Epidermal melanocyte (primary cell): ENCODE measurements around the gene MED15.
"Not testable (repeated sequence)": the region's sequence is repeated elsewhere in the genome, so short reads cannot be mapped to it uniquely, and the experiment has no call there.

Experiments
- DNase-seq: peaks from one replicate; pipeline ENCODE4 v3.0.0; 2011; ENCODE audit warnings: low spot score; ENCODE audit not compliant: insufficient read length

MED15 gene

DNA sequence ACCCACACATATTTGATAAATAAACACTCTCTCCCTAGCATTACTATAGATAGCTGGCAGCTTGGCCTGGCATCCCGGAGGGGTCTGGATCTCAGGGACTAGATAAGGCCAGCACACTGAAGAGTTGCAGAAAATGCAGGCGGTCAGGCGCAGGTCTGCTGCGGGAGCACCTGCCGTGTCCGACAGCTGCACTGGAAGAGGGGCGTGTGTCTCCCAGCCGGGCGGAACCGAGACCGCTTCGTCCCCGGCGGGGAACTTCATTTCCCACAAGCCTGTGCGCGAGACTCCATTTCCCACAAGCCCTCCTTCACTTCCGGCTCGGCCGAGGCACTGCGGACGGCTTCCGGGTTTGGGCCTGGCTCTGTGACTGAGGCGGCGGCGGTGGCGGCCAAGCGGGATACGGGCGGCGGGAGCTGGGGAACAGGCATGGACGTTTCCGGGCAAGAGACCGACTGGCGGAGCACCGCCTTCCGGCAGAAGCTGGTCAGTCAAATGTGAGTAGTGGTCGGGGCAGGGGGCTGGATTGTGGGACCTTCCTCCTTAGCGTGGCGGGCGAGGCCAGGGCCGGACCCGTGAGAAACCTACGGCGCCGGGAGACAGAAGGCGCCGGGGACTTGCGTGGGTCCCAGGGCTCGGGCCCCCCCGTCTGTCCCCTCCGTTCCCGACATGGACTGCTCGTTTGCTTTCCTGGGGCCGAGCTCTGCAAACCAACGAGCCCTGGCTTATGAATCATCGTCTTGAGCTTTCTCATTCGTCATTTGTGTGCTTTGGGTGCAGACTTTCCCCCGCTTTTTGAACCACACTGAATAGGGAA is at the start of gene MED15:
Gene MED15 (plus strand): TSS at position 358 of the 814 bp plus-strand sequence. CDS start 69 bp downstream, at position 427.
- DNase-seq = peak; percentile 55

DNA sequence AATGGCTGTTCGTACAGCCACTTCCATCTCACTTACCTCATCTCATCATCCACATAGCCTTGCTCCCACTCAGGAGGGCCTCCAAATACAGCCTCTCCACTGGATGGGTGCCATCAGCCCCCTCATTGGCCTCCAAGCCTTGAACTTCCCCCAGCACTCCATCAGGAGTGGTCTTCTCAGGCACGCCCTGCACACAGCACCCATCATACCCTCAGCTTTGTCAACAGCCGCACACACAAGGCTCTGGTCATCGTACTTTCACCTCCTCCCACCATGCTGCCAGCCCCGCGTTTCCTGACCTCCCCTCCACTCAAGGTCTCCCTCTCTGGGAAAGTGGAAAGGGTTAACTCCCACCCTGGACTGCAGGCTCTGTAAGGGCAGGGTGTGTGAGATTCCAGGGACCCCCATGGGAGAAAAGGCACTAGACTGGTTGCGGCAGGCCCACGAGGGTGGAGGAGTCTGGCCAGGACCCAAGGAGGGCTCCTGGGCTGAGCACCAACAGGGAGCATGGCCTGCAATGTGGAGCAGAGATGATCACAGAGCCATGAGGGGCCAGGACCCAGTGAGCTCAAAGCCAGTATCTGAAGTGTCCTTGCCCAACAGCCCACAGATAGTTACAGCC is 48.8 kb upstream of the MED15 start:
- DNase-seq = no peak

DNA sequence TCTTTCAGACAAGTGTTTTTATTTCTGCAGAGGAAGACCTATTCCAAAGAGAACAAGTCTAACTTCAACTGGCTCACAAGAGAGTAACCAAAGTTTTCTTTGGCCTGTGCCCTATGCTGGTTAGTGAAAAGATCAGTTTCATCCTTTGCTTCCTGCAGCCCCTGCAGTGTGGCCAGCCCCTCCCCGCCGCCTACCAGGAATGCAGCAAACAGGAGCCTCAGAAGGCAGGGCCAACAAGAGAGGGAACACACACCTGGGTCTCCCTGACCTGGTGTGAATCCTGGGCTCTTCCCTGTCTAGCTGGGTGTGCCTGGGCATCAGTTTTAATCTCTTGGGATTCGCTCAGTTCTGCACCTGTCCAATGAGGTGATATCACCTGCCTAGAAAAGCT is 48.3 kb upstream of the MED15 start:
- DNase-seq = no peak

DNA sequence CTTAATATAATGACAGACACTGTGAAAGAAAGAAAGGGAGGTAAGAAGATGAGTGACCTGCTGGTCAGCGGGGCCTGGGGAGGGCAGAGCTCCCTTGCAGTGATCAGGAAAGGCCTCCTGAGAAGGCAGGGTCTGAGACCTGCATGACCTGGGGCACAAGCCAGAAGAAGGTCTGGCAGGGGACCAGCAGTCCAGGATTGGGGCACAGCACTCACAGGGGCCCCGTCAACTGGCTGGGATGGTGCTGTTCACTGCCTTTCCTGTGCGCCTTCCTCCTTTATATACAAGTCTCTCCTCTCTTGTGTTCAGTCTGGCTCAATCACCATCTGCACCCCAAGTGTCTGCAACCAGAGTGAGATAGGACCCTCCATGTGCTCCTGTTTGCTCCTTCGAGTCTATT is 47.5 kb upstream of the MED15 start:
- DNase-seq = no peak

- DNase-seq = no peak
Observed at GRCh38 chr22:20463324-20464095, 43.9 kb upstream of the MED15 start.

DNA sequence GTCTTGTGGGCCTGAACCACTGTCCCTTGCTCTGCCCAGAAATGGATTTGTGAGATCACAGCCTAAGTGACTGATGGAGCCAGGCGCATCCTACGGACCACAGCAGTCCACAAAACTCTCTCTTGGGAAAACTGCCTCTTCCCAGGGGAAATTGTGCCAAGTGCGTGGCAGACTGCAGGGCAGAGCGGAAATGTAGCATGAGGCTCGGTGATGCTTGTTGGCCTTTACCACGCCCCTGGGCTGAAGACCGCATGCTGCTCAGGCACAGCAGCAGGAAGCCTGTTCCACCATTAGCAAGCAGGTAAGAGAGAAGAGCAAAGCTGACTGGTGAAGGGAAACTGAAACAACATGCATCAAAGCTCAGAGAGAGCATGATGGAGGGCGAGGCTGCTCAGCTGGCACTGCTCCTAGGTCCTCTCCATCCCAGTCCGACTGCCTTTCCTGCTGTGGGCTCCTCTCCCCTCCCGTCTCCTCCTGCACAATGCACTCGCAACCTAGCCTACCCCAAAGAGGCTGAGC is 43.3 kb upstream of the MED15 start:
- no peak for DNase-seq

DNA sequence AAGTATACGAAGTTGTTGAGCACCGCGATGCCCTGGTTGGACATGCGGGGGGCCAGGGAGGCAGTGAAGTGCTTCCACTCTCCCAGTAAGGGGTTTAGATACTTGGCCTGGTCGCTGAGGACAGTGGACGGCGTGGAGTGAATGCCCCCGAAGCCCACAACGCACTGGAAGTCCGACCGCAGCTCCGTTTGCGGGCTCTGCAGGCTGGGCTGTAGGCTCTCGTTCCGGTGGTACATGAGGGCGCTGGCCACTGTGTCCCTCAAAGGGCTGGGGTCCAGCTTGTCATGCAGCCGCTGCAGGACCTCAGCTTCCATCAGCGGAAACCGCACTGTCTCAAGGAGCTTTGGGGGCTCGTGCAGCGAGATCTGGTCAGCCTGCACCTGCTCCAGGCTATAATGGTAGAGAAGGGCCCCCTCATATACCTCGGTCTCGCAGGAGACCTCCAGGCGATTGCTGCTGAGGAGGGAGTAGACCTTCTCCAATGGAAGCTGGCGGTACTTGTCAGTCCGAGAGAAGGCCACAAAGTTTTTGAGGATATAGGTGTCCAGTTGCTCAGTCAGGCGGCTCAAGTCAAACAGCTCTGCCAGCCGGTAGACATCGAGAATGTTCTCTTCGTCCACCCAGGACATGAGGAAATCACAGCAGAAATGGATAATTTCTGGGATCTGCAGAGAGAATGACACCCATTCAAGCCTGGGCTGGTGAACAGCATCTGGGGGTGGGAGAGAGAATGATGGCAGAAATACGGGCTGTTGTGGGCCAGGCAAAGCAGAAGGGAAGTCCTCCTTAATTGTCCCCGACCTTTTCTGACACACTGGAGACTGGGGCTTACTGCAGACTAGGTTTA is 42.3 kb upstream of the MED15 start:
- DNase-seq = no peak

DNA sequence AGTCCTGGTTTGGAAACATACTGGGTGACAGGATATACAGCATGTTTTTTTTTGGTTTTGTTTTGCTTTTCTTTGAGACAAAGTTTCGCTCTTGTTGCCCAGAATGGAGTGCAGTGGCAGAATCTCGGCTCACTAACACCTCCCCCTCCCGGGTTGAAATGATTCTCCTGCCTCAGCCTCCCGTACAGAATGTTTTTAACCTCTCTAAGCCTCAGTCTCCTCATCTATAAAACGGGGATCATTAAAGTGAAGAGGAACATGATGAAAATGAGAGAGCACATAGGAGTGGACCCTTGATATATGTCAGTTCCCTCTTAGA is 41.7 kb upstream of the MED15 start:
- DNase-seq = no peak

DNA sequence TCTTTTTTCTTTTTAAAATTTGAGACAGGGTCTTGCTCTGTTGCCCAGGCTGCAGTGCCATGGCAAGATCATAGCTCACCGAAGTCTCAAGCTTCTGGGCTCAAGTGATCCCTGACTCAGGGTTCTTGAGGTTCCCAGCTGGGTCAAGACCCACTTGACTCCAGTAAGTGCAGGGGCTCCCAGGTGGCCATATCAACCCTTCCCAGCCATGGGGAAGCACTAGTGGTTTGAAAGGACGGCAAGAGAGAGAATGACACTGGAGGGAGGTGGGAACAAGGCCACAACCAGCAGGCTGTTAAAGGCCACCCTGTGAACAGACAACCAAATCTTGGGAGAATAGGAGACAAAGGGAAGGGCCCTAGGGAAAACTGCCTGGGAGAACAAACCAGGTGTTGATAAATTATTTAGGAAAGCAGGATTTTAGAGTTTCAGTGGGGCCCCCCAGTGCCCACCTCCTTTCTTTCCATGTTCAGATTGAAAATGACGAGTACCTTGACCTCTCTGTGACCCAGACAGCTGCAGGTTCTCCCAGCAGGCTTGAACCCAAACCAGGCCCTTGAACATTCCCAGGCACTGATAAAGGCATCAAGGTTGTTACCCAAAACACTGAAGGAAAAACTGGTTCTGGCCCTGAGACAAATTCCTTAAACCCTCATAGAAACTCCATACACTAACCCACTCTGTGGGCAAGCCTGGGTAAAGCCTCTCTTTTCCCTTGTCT is 40.6 kb upstream of the MED15 start:
- no peak for DNase-seq

DNA sequence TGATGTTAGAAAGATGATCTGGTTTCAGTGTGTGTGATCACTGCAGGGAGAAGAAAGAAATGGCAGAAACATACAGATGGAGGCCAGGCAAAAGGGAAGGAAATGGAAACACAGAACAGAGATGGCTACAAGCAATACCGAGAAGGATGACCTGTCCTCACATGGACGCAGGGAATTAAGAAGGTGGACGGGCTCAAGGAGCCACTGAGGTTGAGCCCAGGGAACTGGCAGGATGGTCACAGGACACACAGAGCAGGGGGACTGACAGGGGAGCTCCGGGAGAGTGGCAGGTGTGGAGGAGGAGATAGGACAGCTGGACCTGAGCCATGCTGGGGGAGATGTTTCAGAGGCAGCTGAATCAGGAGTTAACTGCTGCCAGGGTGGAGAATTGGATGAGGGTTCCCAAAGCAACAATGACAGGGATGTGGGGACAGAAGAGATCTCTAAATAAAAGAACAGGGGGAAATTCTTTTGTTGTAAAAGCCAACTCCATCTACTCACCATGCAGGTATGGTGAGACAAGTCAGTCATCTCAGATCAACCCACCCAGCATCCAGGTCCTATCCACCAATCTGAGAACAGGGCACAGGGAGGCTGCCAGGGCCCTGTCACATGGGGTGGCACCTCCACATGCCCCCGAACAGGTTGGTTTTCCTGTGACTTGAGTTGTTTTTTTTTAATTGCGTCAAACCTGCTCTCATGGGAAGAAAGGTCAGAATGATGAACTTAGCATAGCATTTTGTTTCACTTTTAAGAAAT is 38.1 kb upstream of the MED15 start:
- DNase-seq = no peak

DNA sequence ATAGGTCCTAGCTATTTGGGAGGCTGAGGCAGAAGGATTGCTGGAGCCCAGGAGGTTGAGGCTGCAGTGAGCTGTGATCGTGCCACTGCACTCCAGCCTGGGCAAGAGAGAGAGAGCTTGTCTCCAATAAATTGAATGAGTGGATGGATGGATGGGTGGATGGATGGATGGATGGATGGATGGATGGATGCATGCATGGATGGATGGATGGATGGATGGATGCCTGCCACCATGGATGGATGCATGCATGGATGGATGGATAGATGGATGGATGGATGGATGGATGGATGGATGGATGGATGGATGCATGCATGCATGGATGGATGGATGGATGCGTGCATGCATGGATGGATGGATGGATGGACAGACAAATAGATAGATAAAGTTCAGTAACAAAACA is 36.9 kb upstream of the MED15 start:
- DNase-seq = not testable (repeated sequence)

DNA sequence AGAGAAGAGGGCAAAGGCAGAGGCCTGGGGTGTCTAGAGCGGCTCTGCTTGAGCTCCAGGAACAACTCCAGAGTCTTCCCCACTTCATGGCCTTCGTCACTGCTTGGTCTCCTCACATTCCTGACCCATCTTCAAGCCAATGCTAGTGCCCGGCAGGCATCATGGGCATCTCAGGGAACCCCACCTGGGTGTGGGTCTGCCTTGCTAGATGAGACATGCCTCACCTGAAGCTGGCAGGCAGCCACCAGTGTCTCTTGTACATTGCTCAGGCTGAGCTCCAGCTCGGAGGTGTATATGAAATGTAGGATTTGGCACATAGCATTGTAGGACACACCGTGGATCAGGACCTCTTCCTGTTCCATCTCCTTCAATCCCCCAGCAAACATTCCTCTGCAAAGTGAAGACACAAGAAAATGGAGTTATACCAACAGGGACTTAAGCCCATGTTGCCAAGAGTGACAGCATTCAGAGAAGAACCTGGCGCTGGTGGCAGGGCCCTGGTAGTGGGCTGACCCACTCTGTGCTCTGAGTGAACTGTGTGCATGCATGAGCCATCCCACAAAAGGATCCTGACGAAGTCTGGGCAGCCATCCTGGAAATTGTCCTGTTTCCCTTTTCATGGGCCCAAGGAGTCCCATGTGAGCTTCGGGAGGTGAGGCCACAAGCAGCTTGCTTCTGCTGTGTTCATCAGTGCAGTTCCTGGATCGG is 36.1 kb upstream of the MED15 start:
- DNase-seq = no peak

- no peak for DNase-seq
Observed at GRCh38 chr22:20472629-20473442, 34.6 kb upstream of the MED15 start.

DNA sequence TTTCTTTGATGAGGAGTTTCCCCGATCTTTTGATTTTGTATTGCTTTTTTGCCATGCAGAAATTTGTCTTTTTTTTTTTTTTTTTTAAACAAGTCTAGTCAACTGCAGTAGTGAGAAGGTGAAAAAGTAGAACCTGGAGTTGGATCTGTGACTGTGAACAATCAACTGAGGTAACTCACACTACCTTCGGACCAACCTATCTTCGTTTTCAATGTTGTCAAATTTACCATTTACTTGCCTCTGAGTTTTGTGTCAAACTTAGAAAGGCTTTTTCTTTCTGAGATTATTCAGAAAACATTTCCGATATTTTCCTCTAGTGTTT is 32.3 kb upstream of the MED15 start:
- DNase-seq = no peak

DNA sequence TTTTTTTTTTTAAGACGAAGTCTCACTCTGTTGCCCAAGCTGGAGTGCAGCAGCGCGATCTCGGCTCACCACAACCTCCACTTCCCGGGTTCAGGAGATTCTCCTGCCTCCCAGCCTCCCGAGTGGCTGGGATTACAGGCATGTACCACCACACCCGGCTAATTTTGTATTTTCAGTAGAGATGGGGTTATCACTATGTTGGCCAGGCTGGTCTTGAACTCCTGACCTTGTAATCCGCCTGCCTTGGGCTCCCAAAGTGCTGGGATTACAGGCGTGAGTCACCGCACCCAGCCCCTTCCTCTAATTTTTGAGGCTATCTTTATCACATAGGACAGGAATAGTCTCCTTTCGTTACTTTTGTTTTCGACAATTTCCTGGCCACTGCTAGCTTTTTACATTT is 31.8 kb upstream of the MED15 start:
- DNase-seq = not testable (repeated sequence)

DNA sequence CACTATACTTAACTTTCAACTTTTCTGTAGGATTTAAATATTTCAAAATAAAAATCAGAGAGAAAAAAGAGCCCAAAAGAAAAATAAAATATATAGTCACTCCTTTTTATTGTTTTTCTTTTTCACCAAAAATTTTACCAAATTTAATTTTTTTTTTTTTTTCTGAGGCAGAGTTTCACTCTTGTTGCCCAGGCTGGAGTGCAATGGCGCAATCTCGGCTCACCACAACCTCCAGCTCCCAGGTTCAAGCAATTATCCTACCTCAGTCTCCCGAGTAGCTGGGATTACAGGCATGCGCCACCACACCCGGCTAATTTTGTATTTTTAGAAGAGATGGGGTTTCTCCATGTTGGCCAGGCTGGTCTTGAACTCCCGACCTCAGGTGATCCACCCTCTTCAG is 29.4 kb upstream of the MED15 start:
- DNase-seq = not testable (repeated sequence)

DNA sequence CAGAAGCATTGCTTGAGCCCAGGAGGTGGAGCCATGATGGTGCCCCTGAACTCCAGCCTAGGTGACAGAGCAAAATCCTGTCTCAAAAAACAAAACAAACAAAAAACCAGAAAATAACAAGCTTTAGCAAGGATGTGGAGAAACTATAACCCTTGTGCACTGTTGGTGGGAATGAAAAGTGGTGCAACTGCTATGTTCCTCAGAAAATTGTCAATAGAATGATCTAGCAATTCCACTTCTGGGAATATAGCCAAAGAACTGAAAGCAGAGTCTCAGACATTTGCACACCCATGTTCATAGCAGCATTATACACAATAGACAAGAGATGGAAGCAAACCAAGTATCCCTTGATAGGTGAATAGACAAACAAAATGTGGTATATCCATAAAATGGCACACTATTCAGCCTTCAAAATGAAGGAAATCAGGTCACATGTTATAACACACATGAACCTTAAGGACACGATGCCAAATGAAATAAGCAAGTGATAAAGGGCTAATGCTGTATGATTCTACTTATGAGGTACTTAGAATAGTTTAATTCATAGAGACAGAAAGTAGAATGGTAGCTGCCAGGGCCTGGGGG is 27.7 kb upstream of the MED15 start:
- DNase-seq = no peak

DNA sequence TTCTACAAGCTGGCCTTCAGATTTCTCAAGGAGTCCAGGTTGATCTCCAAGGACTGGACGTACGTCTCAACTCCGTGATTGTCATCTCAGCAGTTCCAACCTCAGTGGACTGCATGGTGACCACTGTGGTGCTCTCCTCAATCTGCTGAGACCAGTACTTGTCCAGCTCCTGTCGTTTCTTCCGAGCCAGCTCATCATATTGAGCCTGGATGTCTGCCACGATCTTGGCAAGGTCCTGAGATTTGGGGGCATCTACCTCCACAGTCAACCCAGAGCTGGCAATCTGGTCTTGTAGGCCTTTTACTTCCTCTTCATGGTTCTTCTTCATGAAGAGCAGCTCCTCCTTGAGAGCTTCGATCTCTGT is 24.3 kb upstream of the MED15 start:
- not testable (repeated sequence) for DNase-seq
